DMS53 treated with DMSO at 0.1 percent for 48 hours (cell line): ENCODE data around the gene TMPRSS13.

ENCODE experiments used
- DNase-seq: peaks from one replicate; lab custom pipeline; 2025; ENCODE audit not compliant: unreplicated experiment; lab: John Stamatoyannopoulos, UW

The TMPRSS13 gene

DNA sequence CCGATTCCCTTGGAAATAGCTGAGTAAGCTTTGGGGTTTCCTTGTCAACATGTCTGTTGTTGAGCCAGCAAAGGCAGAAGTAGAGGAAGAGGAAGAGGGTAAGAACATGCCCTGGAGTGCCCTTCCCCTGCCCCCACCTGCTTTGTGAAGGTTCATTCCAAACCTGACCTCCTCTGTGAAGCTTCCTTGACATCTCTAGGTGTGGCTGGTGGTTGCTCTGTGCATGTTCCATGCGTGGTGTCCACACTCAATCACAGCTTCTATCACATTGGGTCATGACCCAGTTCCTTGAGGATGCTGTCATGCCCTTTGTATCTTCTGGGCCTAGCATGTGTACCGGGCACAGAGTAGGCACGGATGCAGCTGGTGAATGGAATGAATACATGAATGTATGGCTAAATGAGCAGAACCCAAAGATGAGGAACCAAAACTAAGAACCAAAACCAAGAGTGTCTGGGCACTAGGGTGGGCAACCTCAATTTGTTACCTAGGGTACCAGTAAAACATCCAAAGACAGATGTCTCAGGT lies 29.0 kb downstream of the TMPRSS13 start:
- DNase-seq: no peak

GRCh38 chr11:117898059-117898458 lies 31.1 kb downstream of the TMPRSS13 start:
- no peak for DNase-seq

DNA sequence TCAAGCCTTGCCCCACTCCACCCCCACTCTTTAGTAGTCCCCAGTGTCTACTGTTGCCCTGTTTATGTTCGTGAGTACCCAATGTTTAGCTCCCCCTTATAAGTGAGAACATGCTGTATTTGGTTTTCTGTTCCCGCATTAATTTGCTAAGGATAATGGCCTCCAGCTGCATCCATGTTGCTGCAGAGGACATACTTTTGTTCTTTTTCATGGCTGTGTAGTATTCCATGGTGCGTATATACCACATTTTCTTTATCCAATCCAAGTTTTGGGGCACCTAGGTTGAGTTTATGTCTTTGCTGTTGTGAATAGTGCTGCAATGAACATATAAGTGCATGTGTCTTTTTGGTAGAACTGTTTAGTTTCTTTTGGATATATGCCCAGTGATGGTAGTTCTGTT lies 36.6 kb downstream of the TMPRSS13 start:
- no peak for DNase-seq

DNA sequence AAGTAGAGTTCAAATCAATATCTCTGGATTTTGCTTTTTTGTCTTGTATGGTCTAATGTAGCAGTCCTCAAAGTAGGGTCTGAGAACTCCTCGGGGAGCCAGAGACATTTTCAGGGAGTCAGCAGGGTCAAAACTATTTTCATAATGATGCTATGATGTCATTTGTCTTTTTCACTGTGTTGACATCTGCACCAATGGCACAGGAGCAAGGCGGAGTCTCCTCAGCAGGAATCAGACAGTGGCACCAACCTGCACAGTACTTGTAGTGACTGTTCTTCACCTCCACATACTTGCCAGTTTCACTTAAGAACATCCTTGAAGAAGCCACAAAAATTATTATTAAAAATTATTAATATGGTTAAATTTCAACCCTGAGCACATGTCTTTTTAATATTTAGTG lies 37.8 kb downstream of the TMPRSS13 start:
- DNase-seq: no peak

DNA sequence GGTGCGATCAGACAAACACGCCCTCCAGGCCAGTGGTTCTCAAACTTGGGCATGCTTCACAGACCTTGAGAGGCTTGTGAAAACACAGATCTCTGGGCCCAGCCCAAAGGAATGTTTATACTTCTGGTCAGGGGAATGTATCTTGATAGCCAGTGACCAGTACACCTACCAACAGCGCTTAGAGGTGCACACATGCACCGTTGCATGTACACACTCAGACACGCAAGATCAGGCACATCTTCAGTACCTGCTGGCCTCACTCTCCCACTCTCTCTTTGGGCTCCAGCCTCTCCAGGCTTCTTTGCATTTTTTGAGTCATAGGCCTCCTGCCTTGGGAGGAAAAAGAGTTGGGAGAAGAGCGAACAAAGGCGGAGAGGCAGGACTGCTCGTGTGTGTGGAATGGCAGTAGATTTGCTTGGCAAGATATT lies 41.0 kb downstream of the TMPRSS13 start:
- DNase-seq: no peak

DNA sequence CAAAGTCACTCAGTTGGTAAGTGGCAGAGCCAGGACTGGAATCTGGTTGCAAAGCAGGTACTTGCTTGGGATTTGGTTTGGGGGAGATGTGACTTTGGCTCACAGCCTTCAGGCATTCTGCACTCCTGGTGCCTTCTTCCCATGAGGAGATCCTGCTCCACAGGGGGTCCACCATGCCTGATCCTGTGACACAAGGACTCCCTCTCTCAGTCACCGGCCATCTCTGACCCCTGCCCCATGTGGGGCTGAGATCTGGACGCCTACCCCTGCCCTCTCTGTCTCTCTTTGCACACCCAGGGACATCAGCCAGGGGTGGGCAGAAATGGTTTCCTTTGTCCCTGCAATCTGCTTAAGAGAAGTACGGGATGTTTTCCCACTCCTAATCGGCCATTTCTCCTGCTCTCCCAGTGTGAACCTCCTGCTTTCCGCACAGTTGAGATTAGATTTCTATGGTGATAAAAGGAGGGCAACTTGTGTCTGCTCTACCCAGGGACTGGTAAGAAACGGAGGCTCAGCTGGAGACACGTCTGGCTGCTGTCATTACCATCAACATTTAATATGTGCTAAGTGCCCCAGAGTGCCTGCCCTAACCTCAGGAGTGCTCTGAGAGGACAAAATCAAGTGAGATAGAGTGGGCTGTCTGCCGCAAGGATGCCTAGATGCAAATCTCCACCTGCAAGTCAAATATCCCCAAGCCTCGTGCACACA lies 41.6 kb downstream of the TMPRSS13 start:
- DNase-seq: no peak

DNA sequence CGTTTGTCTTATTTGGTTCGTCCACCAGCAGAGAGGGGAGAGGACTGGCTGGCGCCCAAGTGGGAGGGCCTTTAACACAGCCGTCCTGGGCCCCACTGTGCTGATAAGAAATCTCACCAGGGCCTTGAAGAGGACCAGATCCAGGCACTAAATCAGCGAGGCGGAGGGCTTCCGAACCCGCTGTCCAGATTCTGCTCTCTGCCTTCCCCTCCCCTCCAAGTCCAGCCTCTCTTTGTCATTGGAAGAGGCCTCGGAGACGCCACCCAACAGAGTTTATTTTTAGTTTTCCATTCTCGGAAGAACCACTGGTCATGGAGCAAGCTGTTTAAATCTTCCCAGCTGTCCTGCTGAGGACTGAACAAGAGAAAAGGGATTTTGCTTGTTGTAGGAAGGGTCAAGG lies 43.4 kb downstream of the TMPRSS13 start:
- no peak for DNase-seq

GRCh38 chr11:117884994-117885393 lies 44.2 kb downstream of the TMPRSS13 start:
- DNase-seq: no peak

GRCh38 chr11:117883063-117883462 lies 46.1 kb downstream of the TMPRSS13 start:
- no peak for DNase-seq

DNA sequence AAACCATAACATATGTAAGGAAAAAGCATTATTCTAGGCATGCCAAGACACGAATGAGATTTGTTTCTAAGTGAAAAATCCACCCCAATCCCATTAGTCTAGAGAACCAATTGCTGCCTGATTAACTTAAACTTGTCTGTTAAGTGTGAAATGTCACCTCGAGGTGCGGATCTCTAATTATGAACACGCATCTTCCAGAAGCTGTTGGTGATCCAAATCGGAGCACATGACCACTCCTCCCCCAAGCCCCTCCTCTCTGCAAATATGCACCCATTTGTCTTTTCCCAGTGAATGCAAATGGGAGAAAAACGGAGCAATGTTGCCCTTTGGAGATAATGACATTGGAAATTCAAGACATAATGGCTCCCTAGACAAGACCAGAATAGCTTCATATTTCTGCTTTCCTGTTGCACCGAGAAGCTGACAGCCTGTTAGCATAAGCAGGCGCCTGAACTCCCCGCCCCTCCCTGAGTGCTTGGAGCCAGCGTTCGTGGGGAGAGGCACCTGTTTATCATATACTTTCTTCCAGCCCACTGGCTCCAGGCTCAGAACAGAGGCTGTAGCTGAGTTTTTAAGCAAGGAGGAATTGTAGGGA lies 46.8 kb downstream of the TMPRSS13 start:
- no peak for DNase-seq

- no peak for DNase-seq
Measured at GRCh38 chr11:117881217-117881616, 48.0 kb downstream of the TMPRSS13 start.

GRCh38 chr11:117879516-117880480 lies 49.4 kb downstream of the TMPRSS13 start:
- DNase-seq: no peak

GRCh38 chr11:117878939-117879475 lies 50.2 kb downstream of the TMPRSS13 start:
- DNase-seq: no peak

- no peak for DNase-seq
Measured at GRCh38 chr11:117878314-117878938, 50.8 kb downstream of the TMPRSS13 start.

GRCh38 chr11:117877120-117877784 lies 52.0 kb downstream of the TMPRSS13 start:
- DNase-seq: no peak

DNA sequence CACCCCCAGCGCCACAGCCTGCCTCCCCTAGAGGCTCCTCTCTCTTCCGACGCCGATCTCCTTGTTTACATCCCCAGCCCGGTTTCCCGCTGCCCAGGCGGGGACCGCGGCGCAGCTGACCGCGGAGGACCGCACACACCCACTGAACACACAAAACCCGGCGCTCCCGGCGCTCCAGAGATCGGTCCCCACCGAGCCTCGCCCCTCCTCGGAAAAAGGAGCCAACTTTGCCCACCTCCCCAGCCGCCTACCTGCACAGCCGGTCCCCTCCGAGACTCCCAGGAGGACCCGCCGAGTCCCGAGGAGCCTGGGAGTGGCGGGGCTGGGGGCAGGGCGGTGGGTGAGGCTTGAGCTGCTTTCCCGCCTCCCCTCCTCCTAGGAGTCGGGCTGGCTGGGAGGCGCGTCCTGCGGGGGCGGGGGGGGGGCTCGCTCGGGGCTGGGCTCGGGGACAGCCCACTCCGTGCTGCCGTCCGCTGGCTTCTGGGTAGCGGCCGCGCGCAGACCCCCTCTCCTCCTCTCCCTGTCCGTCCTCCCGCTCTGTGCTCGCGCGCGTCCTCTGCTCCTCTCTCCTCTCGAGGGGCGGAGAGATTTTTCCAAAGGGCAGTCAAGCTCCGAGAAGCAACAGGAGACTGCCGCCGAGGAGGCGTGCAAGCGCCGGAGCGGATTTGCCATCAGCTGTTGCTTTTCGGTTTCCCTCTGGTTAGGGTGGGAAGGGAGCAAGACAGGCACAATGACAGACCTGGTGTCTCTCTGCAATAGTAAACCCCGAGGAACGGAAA lies 52.7 kb downstream of the TMPRSS13 start, which contains the start of gene FXYD6:
TSS of gene FXYD6 (minus strand) at position 318 of the 779 bp plus-strand sequence. CDS start 33,882 bp downstream, outside the sequence.
- DNase-seq: peak; percentile 16

GRCh38 chr11:117876059-117876340 lies 53.2 kb downstream of the TMPRSS13 start:
- DNase-seq: no peak

DNA sequence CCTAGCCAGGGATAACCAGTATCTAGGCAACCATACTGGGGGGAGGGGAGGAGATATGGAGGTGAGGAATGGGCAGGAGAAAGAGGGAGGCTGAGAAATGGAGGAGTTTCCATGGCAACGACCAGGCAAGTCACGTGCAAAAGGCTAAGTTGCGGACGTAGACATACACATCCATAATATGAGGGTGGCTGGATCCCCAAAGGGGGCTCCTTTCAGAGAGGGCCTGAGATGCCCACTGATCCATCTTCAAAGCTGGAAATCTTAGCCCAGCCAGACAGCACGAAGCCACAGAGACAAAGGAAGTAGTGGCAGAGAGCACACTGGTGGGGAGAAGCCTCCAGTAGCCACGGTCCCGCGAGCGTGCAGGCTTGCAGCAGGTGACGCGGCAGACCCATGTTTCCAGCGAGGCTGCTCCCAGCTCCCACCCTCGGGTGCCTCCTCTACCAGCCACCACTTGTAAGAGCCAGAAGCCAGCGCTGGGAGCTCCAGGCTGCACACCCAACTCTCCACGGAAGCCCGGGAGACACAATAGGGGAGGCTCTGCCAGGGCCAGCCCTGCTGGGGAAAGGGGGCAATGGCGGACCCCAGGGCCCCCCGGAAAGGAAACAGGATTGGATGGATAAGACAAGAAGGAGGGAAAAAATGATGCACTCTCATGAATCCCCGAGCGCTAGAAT lies 53.7 kb downstream of the TMPRSS13 start:
- peak; percentile 10 for DNase-seq

DNA sequence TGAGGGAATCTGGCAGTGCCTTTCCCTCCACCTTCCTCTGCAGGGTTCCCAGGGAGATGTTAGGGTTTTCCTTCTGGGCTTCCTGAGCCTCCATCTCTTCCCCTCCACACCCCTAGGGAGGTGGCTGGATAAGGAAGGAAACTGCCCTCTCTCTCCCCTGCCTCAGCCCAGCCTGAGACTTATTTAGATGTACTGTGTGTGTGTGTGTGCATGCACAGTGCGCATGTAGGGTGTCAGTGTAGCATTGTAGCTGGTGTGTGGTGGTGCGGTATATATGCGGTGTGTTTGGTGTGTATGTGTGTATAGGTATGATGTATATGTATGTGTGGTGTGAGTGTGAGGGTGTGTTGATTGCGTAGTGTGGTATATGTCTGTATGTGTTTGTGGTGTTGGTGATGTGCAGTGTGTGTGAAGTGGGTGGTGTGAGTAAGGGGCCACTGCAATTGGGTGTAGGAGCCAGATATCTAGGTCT lies 54.3 kb downstream of the TMPRSS13 start:
- DNase-seq: no peak
